GM21367 (cell line): ENCODE results near the gene BST2.
"Not testable (repeated sequence)": the region's sequence is repeated elsewhere in the genome, so short reads cannot be mapped to it uniquely, and the experiment has no call there.

ENCODE experiments used
- ATAC-seq: cut with Tn5 transposase; IDR thresholded peaks from one replicate; pipeline ENCODE4 v1.9.1; 2021; ENCODE audit not compliant: unreplicated experiment

The BST2 gene

GRCh38 chr19:17390665-17391370 lies 14.6 kb downstream of the BST2 start:
- ATAC-seq = peak; percentile 79

GRCh38 chr19:17389957-17390664 lies 15.3 kb downstream of the BST2 start:
- ATAC-seq = no peak

GRCh38 chr19:17389288-17389687 lies 16.1 kb downstream of the BST2 start:
- no peak for ATAC-seq

GRCh38 chr19:17385878-17386611 lies 19.4 kb downstream of the BST2 start:
- no peak for ATAC-seq

GRCh38 chr19:17380426-17381138 lies 24.8 kb downstream of the BST2 start:
- no peak for ATAC-seq

GRCh38 chr19:17379221-17379631 lies 26.2 kb downstream of the BST2 start:
- no peak for ATAC-seq

GRCh38 chr19:17378271-17378670 lies 27.2 kb downstream of the BST2 start:
- ATAC-seq = no peak

GRCh38 chr19:17376935-17377600 lies 28.4 kb downstream of the BST2 start, which contains the start of gene PLVAP:
Gene PLVAP, minus strand, starts transcription at chr19:17377342. Its CDS starts 54 bp downstream, at chr19:17377288.
- ATAC-seq = no peak

- ATAC-seq = peak; percentile 88
Measured at GRCh38 chr19:17370026-17370587, 35.3 kb downstream of the BST2 start.

GRCh38 chr19:17365361-17365760 lies 40.1 kb downstream of the BST2 start:
- ATAC-seq = no peak

- ATAC-seq = not testable (repeated sequence)
Measured at GRCh38 chr19:17363852-17364605, 41.4 kb downstream of the BST2 start.

- no peak for ATAC-seq
Measured at GRCh38 chr19:17359905-17360800, 45.3 kb downstream of the BST2 start.

GRCh38 chr19:17358395-17358794 lies 47.0 kb downstream of the BST2 start:
- ATAC-seq = no peak

GRCh38 chr19:17357724-17358123 lies 47.7 kb downstream of the BST2 start:
- ATAC-seq = no peak

- no peak for ATAC-seq
Measured at GRCh38 chr19:17357078-17357666, 48.3 kb downstream of the BST2 start.

- ATAC-seq = no peak
Measured at GRCh38 chr19:17353386-17353785, 52.0 kb downstream of the BST2 start.
